ENCODE measurements around the gene PPP3CA.
"Not testable (repeated sequence)": the region's sequence is repeated elsewhere in the genome, so short reads cannot be mapped to it uniquely, and the experiment has no call there.

Gene PPP3CA

DNA sequence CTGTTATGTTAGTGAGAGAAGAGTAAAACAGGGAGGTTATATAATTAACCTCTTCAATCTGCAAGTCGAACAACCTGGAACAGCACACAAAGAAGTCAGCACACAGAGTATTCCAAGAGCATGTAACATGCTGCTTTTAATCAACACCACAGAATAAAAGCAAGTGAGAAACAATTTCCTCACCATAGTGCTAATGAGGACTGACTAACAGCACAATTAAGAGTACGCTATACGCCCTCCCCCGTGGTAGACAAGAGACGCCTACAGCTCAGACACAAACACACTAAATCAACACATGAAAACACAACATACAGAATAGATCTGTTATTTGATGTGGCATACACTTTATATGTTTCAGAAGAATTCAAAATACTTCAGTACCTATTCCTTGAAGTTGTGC lies 103.0 kb downstream of the PPP3CA start:
- no peak for DNase-seq

DNA sequence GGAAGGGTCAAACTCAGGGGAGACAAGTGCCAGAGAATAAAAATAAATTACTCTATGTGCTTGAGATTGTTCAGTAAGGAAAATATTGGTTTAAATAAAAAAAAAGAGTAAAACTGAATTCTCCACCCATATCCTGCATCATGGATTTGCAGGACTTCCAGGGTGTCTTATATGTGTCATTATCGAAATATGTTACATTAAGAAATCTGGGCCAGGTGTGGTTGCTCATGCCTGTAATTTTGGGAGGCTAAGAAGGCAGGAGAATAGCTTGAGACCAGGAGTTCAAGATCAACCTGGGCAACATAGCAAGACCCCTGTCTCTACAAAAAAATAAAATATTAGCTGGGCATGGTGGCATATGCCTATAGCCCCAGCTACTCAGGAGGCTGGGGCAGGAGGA lies 104.9 kb downstream of the PPP3CA start:
- DNase-seq: no peak

DNA sequence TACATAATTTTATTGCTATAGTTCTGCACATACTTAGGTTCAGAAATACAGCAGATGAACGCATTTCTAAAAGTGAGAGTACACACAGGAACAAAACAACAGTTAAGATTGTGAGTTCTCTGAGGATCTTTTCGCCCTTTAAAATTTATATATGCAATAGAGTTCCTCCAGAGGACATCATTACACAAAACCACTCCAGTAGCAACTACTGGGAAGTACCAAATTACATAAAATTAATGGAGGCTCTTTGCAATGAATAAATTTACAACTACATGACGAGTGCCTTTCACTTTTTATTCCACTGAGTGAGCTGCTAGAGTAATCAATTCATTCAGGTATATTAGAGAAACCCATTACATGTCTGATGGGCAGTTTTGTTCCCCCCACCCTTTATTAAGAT lies 107.2 kb downstream of the PPP3CA start:
- DNase-seq: no peak

DNA sequence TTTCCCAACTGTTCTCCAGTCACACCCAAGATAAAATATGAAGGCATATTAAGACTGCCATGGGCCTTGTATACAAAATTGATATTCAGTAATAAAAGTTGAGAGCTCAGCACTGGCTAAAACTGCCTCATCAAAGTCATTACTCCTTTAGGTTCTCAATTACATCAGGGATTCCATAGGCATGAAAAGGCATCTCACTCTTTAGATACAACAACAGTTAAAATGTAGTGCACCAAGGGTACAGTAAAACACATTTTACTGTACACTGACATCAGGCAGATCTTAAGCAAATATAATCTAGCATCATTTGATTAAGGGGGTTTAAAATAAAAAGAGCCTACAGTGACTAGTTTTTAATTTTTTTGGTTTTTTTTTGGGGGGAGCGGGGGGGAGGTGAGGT lies 107.7 kb downstream of the PPP3CA start:
- no peak for DNase-seq

DNA sequence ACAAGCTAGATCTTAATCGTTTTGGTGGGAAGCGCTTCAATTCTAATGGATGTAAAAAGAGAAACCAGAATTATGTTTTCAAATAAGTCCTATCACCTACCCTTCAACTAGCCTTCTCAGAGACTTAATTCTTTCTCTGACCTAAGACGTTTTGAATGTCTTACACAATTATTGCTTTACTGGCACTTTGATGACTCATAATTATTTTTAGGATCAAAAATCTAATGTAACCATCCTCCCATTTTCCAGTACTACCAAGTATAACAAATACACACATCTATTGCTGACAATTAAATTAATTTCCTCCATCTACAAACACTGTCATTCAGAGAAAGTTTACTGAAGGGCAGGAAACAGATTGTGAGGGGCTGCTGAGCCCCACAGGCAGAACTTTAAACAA lies 108.6 kb downstream of the PPP3CA start:
- DNase-seq: no peak

DNA sequence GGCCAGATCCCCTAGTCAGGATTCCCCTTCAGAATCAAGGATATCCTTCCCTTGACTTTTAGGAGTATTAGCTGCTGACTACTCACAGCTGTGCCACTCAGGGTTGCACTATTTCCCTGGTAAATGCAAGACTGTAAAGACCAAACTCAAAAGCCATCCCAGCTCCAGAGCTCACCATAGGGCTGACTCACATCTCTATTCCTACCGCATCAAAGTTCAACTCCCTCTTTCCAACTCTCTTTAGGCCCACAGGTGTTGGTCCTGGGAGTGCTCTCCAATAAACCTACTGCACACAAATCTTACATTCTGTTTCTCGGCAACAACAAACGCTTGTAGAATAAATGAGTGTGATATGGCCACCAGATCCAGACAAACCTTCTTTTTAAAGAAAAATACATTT lies 109.6 kb downstream of the PPP3CA start:
- no peak for DNase-seq

DNA sequence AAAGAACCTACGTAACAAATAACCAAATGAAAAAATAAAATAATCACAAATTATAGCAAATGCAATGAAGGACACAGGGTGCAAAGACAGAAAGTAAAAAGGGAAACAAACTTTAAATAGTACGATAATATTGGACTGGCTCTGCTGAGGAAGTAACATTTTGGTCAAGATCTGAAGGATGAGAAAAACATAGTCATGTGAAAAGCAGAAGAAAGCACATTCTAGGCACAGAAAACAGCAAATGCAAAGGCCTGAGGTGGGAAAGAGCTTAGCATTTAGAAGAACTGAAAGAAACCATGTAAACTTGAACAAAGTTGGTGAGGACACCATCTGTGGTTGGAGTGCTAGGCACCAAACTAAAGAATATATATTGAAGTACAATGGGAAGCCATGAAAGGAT lies 111.2 kb downstream of the PPP3CA start:
- no peak for DNase-seq

DNA sequence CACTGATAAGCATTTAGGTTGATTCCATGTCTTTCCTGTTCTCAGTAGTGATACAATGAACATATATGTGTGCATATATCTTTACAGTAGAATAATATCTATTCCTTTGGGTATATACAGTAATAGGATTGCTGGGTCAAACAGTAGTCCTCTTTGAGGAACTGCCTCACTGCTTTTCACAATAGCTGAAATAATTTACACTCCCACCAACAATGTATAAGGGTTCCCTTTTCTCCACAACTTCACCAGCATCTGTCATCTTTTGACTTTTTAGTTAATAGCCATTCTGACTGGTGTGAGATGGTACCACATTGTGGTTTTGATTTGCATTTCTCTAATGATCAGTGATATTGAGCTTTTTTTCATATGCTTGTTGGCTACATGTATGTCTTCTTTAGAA lies 113.2 kb downstream of the PPP3CA start:
- DNase-seq: not testable (repeated sequence)

DNA sequence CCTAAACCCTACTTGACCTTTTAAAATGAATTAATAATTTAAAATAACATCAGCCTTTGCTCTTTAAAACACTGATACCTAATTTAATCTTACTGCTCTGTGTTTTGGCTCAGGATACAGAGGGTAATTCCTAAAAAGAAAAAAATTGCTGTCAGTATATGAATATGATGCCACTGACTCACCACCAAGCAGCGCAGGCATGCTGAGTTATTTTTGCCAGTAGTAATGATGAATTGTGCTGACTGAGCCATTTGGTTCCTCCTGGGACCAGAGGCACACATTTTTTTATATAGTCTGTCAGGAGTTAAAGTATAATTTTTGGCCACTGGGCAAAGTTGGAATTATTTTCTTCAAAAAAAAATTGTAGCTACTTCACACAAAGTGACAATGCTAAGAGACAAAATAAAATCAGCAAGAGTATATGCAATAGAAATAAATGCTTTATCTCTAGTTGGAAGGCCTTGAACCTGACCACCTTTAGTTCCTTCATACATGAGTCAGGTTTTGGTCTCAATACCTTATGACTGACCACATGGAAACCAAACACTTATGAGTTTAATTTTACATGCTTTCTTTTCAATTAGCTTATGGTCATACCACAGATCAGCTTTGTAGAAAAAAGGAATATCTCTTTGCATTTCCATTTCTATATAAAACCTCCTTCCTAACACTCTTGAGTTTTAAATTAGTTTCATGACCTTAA lies 115.1 kb downstream of the PPP3CA start:
- DNase-seq: no peak

DNA sequence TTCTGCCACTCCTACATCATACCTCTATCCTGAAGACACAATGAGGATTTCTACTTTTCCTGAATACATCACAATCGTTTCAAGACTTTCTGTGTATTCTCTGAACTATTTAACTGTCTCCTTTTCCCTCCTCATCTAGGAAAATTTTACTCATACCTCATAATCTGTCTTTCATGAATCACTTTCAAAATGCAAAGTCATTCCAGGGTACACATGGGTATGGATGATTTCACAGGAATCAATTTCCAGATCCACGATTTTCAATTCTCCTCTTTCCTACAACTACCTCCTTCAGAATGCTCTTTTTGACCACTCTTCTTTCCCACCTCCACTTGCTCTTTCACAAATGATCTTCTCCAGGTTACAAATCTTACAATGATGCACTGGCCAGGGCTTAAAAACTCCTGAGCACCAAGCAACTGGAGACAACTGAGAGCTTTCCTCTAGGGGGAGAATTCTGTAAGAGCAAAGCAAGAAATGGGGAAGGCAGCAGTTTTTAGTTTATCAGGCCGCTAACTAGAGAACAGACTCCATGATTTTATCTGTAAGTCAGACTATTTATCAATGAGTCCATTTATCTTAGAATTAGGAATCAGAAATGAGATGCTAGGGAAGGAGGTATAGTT lies 116.4 kb downstream of the PPP3CA start:
- no peak for DNase-seq

DNA sequence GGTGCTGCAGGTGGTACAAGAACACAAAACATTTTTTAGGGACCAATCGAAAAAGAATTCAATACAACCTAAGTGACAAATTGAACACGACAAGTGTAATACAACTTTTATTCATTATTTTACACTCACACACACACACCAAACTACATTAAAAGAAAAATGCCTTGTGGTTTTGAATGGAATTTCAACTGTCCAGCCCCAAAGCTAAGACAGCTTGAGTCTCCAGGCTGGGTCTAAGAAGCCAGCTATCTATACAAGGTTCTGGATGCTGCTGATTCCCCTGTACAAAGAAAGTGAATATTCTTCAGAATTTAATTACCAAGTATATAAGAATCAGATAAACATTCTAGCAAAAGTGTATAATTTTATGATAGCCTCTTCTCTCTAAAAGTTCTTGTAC lies 118.2 kb downstream of the PPP3CA start:
- no peak for DNase-seq

DNA sequence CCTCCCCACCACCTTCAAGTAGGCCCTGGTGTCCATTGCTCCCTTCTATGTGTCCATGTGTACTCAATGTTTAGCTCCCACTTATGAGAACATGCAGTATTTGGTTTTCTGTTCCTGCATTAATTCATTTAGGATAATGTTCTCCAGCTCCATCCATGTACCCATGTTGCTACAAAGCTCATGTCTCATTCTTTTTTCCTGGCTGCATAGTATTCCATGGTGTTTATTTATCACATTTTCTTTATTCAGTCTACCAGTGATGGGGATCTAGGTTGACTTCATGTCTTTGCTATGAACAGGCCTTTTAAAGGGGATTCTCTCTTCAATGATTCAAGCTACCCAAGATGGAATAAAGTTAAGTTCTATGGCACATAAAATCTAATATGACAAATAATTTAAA lies 119.6 kb downstream of the PPP3CA start:
- no peak for DNase-seq

DNA sequence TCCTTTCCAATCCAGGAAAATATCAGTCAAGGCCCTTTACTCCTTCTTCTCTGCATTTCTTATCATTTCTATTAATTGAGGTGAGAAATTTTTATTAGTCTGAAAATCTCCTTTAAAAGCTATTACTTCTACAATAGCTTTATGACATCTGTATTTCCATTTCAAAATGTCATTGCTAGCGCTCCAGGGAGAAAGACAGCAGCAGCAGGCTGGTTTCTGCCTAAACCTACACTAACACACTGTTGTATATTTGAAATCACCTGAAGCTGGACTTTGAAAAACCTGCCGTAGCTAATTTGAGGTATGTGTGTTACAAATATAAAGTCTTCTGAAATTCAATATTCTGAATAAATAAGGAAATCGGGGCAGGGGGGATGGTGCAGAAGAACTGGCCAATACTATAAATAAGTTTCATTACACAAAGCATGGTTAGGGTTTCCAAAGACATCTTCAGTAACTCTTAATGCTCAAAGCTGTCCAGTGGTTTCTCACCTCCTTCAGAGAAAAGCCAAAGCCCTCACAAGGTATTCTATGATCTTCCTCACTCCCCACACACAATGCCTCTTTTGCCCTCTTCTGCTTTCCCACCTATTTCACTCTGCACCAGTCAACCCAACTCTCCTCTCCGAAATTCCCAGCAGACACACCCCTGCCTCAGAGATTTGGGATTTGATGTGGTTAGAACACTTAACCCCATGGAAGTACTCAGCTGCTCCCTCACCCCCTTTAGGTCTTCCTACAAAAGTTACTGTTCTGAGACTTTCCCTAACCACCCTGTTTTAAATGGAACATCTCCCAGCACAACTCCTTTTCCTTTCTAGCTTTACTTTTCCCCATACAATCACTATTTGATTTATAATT lies 122.7 kb downstream of the PPP3CA start:
- no peak for DNase-seq

DNA sequence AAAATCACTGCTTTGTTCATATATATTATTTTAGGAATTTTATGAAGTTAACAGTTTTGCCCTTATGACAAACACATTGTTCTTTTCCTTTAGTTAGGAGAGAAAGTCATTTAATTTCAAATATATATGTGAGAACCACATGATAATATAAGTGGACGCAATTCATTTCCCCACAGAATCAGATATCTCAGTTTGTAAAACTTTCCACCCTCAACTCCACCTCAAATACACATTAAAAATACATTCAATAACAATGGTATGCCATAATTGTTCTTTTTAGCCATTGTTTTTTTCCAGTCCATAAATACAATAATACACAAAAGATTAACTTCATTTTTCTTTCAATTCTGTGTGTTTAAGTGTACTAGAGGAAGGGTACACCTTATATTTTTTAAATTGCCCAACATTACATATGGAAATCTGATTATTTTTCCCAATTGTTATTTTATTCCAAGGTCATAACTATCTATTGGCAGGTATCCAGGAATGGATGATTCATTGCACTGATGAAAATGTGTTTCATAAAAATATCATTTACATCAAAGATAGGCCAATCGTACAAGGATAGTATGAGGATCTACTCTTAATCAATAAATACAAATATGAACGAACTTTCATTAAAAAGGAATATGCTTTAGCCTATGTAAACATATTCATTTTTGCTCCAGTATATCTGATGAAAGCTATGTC lies 125.0 kb downstream of the PPP3CA start:
- DNase-seq: no peak

DNA sequence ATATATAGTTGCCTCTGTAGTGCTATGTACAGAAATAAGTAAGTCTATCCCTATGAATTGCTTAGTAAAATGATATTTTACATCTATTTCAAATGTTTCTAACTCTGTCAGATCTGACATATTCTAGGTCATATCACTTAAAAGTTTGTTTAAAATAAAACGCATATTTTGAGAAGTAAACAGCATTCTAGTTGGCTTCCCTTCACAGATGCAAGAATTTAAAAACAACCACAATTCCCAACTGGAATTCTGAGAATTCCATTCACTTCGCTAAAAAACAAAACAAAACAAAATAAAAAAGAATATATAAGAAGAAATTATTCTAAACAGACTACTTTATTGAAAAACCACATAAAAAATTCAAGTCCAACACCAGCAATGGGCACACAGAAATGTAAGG lies 126.0 kb downstream of the PPP3CA start:
- no peak for DNase-seq

DNA sequence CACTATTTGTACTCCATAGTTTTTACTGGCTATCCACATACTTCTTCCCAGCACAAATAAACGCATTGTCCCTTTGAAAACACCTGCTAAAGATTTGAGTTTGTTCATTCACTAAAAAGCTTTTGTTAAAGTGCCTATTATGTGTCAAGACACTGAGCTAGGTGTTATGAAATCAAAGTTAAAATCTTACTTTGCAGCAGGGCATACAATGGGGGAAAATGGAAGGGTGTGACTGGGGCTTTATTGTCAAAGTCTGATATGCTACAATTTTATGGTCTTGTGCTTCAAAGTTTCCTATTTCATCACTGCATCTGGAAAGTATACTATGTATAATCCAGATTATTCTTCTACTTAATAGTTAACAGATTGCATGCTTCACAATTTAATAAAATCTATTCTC lies 128.4 kb downstream of the PPP3CA start:
- no peak for DNase-seq

DNA sequence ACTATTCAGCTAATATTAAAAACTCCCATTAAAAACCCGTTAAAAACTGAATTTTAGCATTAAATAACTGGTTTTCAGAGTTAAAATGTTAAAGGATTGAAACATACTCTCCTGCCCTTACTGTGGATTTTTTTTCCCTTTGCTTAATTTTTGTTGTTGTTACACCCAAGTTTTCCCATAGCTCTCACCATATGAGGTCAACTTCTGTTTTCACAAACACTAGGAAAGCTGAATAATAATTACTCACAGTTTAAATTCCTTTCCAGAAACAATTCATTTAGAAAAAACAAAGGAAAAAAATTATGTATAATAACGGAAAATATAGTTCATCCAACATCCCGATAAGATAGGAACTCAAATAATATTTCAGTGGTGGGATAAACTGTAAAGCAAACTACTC lies 129.0 kb downstream of the PPP3CA start:
- DNase-seq: no peak

DNA sequence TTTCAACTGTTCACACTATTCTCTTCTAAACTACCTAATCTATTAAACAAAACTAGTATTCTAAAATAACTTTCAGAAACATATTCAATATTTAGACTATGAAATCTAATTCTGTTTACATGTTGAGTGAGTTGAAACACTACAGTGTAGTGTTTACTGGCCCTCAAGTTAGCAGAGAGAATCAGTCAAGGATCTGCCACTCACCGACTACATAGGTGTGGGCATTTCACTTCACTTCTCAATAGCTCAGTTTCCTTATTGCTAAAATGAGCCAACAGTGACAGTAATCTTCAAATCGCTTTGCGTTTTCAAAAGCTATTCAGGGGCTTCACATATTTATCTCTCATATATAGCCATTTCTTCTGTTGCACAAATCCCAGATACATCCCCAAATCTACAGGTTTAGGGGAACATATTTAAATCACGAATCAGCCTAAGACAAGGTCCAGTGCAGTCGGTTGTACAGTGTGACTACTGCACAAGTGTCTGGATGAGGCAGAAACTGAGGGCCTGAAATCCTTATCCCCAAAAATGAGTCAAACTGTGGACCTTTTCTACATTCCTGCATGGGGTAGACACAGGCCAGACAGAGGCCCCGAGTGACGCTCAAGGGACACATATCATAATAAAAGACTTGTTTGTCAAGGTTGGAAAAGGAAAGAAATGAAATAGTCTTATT lies 129.8 kb downstream of the PPP3CA start:
- DNase-seq: no peak

DNA sequence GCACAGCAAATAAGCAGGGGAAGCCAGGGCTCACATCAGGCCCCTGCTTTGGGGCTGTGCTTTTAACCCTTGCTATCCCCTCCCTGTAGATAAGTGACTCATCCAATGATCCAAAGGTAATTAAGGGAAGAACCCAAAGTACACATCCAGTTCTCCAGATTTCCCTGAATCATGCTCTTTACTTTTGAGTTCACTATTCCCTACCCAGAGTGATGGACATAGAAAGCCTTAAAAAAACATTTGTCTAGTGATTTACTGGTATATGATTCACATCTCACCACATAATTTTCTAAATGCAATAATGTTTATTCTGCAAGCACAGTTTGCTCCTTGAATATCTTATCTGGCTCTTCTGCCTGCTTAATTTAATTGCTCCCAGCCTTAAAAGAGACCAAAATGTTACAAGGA lies 136.2 kb downstream of the PPP3CA start:
- DNase-seq: no peak

DNA sequence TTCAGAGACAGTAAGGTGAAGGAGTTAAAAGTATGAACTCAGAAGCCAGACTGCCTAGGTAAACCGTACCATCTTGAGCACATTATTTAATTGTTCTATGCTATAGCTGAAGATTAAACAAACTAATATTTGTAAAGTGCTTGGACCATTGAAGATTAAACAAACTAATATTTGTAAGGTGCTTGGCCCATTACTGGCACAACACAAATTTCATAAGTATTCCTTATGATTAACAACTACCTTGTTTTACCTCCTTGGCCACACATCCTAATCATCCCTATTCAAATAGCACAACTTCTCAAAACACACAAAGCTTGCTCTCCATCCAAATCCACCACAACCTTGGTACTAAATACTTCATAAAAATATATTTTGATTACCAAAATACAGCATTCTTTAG lies 137.0 kb downstream of the PPP3CA start:
- DNase-seq: no peak

DNA sequence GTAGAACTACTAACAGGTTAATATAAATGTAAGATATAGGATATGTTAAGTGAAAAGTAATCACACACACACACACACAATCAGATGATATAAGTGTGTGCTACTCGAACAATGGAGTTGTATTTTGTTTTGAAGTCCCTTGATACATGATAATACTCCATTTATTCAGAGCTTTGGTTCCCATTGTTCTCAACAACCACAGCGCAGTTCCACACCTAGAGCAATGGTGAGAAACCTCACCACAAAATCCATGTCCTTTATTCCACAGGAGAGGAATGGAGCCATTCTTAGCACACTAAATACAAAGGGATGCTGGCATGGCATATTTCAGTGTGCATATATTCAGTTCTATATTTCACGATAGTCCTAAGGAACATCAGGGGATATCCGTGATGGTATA lies 139.2 kb downstream of the PPP3CA start:
- DNase-seq: no peak

DNA sequence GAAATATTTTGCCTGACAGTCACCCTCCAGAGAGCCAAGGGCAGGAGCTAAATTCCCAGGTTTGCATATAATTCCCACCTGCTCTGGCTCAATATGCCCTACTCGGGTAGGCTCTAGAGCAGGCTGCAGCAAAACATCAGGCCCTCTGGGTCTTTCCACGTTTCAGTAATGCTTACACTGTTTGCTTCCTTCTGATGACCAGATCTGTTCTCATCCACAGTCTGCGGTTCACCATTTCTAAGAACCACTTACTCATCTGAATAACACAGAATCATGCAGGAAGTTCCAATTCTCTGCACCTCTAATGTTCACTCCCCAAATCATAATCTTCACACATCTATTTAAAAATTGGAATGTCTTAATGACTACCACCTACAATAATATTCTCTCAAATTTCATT lies 141.4 kb downstream of the PPP3CA start:
- DNase-seq: no peak

DNA sequence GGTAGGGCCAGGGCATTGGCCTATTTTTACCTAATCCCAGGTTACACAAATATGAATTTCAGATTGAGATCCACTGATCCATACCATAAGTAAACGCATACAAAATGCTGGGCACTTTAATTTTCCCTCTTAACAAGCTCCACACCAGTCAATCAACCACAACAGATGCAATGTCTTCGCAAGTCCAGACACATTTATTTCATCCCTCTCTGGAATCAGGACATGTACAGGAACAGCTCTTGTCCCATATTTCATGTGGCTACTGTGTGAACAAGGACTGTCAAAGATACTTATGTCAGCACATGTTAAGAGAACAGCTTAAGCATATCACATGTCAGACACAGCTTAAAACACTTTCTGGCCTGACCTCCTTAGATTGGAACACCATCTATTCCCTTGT lies 145.9 kb downstream of the PPP3CA start:
- DNase-seq: no peak
